Raji (cell line): ENCODE measurements around the gene PHLDB3.

Experiments
- POLR2A ChIP-seq: IDR thresholded peaks from 2 replicates; pipeline ENCODE4 v1.6.1; 2011; ENCODE audit warnings: low read depth, low read length, control low read depth; ENCODE audit not compliant: insufficient read depth

PHLDB3 gene

GRCh38 chr19:43510713-43511112 lies 6.2 kb upstream of the PHLDB3 start:
- TF ChIP-seq POLR2A, result no peak

GRCh38 chr19:43507880-43508279 lies 3.3 kb upstream of the PHLDB3 start:
- TF ChIP-seq POLR2A, result no peak

- no peak for TF ChIP-seq POLR2A
Measured at GRCh38 chr19:43506629-43507028, 2.1 kb upstream of the PHLDB3 start.

- TF ChIP-seq POLR2A, result no peak
Measured at GRCh38 chr19:43505941-43506340, 1.4 kb upstream of the PHLDB3 start.

GRCh38 chr19:43505186-43505456 lies 575 bp upstream of the PHLDB3 start:
- no peak for TF ChIP-seq POLR2A

- peak; percentile 67 for TF ChIP-seq POLR2A
Measured at GRCh38 chr19:43503501-43504425, 783 bp downstream of the PHLDB3 start.

GRCh38 chr19:43502419-43502976 lies 2.0 kb downstream of the PHLDB3 start:
- TF ChIP-seq POLR2A, result no peak

- TF ChIP-seq POLR2A, result no peak
Measured at GRCh38 chr19:43501661-43502418, 2.7 kb downstream of the PHLDB3 start.

- TF ChIP-seq POLR2A, result no peak
Measured at GRCh38 chr19:43499042-43499441, 5.5 kb downstream of the PHLDB3 start.

GRCh38 chr19:43498233-43498842 lies 6.2 kb downstream of the PHLDB3 start:
- TF ChIP-seq POLR2A, result no peak

GRCh38 chr19:43496960-43497359 lies 7.6 kb downstream of the PHLDB3 start:
- no peak for TF ChIP-seq POLR2A

GRCh38 chr19:43495082-43495481 lies 9.5 kb downstream of the PHLDB3 start:
- no peak for TF ChIP-seq POLR2A

GRCh38 chr19:43490759-43491158 lies 13.8 kb downstream of the PHLDB3 start:
- TF ChIP-seq POLR2A, result no peak

GRCh38 chr19:43489979-43490599 lies 14.5 kb downstream of the PHLDB3 start:
- no peak for TF ChIP-seq POLR2A

- no peak for TF ChIP-seq POLR2A
Measured at GRCh38 chr19:43489310-43489709, 15.2 kb downstream of the PHLDB3 start.
